B cell (primary cell): ENCODE measurements around the gene ANKRD44.

ENCODE experiments used
- CTCF ChIP-seq: fragments of 200-600 bp; IDR thresholded peaks from one replicate; pipeline ENCODE4 v1.8.0; 2022; ENCODE audit warnings: antibody characterized with exemption, mild to moderate bottlenecking
- EZH2 ChIP-seq: IDR thresholded peaks from 2 replicates; pipeline ENCODE4 v1.6.1; 2012; ENCODE audit warnings: borderline replicate concordance, low read depth, mild to moderate bottlenecking, moderate library complexity, low read length; ENCODE audit not compliant: insufficient read depth, poor library complexity, severe bottlenecking

- TF ChIP-seq CTCF (no peak), EZH2 (no peak)
Measured at GRCh38 chr2:197054437-197054836, 256.1 kb downstream of the ANKRD44 start.
